Dedifferentiated amniotic fluid mesenchymal stem cell (primary cell): ENCODE data around the gene DACT2.
"Not testable (repeated sequence)": the region's sequence is repeated elsewhere in the genome, so short reads cannot be mapped to it uniquely, and the experiment has no call there.

Experiments
- DNase-seq: peaks from one replicate; pipeline ENCODE4 v3.0.0-alpha.2; 2016; ENCODE audit errors: extremely low spot score

The DACT2 gene

DNA sequence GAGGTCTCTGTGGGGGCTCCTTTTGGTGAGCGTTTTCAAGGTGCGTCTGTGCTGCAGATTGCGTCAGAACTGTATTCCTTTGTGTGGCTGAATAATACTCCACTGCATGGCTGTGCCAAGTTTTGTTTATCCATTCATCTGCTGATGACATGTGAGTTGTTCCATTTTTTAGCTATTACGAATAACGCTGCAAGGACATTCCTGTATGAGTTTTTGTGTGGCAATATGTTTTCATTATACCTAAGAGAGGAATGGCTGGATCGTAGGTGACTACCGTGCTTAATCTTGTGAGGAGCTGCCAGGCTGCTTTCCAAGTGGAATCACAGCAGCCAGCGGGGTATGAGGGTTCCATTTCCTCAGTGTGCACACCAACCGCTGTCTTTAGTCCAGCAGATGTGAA, 1.1 kb upstream of the DACT2 start:
- no peak for DNase-seq

DNA sequence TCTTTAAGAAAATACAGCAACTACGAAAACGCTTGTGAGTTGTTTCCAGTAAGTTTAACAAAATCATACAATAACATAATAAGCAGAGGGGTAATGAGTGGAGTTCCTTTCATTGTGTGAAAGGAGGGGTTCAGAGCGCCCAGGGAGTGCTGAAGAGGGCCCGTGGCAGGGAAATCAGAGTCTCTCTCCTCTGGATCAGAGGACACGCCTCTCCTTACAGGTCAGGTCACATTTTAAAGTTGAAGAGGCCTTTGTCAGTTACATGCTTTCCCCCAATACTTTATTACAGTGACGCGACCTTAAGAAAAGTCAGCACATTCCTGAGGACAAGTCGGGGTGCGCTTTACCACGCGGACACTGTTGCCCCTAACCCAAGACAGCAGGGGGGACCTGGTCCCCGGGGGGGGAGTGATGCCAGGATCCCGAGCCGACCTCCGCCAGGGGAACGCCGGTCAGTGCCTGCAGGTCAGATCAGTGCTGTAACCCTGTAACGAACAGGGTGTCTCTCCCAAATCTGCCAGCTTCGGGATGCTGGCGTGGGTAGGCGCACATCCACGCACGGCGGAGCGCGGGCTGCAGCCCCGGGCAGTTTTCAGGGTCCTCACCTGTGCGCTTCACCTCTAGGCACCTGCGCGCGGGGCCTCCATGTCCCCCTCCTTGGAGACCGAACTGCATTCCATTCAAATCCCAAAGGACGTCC, 848 bp downstream of the DACT2 start:
- DNase-seq: no peak

DNA sequence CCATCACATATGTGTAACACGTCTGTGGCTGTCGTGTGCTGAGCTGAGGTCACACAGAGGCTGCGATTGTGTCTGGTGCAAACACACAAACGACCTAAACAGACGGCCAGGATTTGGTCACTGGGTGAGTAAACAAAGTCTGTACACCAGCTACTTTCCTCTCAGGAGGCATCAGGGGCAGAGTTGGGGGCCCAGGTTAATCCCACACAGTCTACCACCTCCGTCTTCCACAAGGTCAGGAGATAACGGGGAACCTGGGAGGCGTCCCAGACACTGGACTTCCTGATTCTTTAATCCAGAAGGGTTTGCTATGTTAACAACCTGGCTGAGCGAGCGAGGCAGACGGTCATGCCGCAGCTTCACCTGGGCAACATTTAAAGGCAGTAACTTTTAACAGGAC, 1.5 kb downstream of the DACT2 start:
- DNase-seq: no peak

- no peak for DNase-seq
Measured at GRCh38 chr6:168315596-168315995, 4.0 kb downstream of the DACT2 start.

GRCh38 chr6:168314948-168315347, 4.6 kb downstream of the DACT2 start:
- no peak for DNase-seq

DNA sequence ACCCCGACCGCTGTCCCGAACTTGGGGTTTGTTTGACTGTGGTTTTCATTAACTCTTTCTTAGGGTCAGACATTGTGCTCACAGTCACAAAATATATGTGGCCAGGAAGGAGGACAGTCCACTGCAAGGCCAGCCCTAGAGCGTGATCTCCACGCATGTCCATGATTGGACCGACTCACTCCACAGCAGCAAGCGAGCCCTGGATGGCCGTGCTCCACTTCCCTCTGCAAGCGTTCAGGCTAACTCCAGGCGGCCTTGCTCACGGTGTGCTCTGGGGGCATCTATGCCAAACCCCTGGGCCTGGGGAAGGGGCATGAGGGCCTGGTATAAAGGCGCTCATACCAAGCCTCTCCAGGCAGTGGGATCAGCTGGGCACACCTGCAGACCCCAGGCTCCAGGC, 5.6 kb downstream of the DACT2 start:
- no peak for DNase-seq

DNA sequence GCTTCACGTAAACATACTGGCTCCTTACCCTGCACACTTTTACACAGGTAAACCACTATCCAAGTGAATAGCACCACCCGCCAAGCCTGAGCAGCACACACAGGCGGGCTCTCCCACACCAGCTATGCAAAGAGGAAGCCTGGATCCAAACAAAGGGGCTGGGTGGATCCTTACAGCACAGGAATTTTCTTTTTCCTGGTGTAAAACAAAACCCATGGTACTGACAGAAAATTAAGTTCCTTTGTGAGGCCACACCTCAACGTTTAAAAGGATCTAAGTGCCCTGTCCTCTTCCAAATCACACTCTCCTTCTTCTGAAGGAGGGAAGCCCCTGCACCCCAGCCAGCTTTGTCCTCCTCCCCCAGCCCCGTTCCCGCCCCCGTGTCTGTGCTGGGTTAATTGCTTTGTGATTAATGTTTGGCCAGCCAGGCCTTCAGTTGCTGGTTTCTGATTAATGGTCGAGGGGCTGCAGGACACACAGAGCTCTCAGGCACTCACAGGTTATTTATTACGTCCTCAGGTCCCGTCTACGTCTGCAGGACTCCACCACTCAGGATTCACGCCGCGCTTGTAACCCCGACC, 6.1 kb downstream of the DACT2 start:
- DNase-seq: no peak

DNA sequence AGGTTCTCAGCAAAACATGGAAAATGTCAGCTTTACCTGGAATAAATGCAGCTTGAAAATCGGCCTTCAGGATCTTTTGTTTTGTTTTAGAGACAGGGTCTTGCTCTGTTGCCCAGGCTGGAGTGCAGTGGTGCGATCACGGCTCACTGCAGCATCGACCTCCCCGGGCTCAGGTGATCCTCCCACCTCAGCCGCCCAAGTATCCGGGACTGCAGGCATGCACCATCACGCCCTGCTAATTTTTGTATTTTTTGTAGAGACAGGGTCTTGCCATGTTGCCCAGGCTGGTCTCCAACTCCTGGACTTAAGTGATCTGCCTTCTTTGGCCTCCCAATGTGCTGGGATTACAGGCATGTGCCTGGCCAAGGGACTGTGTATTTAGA, 7.5 kb downstream of the DACT2 start:
- DNase-seq: not testable (repeated sequence)

- DNase-seq: no peak
Measured at GRCh38 chr6:168311410-168312124, 8.0 kb downstream of the DACT2 start.

- no peak for DNase-seq
Measured at GRCh38 chr6:168310945-168311344, 8.6 kb downstream of the DACT2 start.

DNA sequence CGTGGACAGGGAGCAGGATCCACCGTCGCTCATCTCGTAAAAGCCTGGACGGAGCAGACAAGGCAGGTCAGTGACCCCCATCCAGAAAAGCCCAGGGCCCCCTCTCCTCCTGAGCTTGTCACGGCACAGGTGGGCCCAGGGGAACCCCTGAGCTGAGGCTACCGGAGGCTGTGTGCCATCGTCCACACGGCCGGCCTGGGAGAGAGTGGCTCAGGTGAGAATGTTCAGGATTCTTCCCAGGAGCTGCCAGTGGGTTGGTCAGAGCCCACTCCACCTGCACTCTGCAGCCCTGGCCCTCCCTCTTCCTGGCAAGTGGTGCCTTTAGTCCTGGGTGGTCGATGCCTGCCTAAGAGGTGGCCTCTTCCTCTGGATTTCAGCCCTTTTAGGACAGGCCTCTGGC, 9.2 kb downstream of the DACT2 start:
- no peak for DNase-seq

GRCh38 chr6:168309997-168310396, 9.6 kb downstream of the DACT2 start:
- no peak for DNase-seq

GRCh38 chr6:168309183-168309582, 10.4 kb downstream of the DACT2 start:
- no peak for DNase-seq

DNA sequence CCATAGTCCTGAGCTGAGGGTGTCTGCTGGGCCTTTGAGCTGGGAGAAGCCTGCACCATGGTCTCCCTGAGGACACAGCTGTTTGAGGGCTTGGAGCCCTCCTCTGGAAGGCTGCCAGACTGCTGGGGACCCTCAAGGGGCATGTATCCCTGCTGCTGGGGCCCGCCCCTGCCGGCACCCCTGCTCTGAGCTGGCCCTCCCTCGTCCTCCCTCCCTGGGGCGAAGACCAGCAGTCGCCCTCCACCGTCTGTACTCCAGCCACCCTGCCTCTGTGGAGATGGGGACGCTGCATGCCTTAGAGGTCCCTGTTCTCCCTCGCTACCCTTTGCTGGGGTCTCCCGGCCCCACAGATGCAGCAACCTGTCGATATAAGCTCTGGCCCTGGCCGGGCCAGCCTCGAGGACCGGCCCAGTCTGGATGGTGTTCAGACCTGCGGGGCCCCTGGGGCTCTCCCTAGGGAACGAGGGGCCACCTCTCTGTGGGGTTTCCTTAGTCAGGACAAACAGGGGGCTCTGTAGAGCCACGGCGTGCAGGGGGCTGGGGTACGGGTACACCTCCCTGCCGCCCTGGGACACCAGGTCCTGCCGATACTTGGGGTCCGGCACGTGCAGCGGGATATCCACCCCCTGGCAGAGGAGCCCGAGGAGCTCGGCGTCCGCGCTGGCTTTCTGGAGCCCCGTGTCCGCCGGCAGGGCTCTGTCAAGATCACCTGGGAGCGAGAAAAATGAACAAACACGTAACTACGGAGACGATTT, 11.0 kb downstream of the DACT2 start:
- no peak for DNase-seq

GRCh38 chr6:168307695-168308021, 11.9 kb downstream of the DACT2 start:
- DNase-seq: no peak

DNA sequence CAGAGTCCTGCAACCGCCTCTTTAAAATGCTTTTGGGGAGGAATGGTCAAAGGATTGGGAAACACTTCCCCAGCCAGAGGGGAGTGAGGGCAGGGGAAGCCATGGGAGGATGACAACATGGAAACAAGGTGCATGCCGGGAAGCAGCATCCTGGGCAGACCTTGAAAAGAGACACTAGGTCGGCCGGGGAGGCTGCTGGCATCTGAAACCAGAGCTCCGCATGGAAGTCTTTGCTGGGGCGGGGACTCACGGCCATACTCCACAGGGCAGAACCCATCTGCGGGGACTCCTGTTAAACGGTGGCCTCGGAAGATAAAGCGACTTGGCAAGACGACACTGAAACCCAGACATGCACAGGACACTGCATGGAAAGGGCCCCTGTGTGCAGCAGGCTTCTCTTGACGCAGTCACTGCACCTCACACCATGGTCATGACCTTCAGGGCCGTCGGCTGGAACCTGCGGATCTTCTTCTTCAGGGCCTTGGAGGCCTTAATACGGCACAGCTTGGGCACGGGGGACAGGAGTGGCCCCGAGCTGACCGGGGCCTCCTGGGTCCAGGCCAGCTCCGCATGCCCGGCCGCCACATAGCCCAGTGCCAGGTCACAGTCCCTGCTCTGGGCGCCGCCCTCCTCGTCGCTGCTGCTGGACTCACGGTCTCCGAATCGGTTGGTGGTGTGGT, 12.4 kb downstream of the DACT2 start:
- no peak for DNase-seq

DNA sequence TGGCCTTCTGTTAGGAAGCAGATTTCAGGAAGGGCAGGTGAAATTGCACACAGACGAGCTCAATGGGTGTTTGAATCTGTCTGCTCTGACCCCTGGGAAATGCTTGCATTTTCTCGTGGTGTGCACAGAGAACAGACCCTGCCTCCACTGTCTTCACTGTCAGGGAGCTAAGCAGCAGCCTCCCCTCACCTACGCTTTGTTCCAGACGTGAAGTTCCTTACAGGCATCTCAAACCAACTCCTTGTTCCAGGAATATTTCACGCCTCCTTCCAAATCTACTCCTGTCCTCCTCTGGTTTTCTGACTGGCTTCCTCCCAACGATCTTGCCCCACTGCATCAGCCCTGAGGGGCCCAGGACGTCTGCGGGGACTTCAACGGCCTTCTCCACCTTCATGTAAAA, 13.7 kb downstream of the DACT2 start:
- no peak for DNase-seq

- DNase-seq: no peak
Measured at GRCh38 chr6:168305096-168305749, 14.4 kb downstream of the DACT2 start.

DNA sequence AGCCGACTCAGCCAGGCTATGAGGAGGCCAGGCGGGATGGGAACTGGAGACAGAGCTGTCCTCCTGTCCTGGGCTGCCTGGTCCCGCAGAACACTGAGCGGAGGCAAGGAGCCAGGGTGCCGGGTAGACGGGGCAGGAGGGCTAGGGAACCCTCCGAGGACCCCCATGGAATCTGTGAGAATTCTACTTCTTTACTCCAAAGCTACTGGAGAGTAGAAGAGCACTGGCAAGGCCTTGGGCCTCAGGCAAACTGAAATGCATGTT, 14.9 kb downstream of the DACT2 start:
- no peak for DNase-seq

DNA sequence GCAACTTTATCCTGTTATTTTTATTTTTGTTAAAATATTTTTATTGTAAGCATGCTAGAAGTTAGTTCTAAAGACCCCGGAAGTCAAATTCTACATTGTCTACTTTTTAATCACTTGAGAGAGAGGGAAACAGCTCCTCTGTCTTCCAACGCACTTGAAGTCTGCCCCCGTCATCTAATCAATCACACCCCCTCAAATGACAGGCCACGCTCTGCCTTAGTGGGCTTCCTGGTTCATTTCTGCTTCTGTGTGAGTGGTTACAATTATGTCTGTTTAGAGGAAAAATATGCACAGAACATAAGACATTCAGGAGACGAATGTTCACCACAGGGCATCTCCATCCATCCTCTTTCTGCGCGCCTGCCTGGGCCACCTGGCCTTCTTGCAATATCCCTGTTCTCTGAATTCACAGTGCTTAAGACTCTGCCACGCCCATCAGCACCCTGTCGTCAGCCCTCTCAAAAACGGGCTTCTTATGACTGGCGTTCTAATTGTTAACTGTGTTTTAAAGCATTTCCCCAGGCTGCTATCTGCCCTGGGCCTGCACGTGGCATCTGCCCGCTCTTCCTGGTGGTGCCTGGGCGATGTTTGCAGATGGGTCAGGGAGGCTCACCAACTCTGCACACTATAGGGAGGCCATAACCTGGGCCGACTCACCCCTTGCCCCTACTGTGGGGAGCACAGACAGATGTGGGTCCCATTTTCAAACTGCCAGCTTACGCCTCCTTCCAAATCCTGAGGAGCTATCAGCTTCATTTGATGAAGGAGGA, 15.4 kb downstream of the DACT2 start:
- no peak for DNase-seq

DNA sequence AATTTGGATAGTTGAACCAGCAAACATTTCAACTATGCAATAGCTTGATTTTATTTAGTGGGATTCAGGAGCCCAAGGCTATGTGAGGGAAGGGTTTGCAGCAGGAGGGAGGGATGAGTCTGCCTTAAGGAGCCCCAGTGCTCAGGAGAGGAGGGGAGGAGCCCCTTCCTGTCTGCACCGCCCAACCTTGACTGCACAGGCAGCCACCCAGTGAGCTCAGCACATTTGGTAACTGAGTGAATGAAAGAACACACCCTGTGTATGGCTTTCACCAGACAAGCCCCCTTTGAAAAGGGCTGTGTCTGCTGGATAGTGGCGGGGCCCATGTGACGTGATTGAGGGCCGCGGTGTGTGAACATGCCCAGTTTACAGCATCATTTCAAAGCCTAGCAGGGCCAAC, 17.0 kb downstream of the DACT2 start:
- no peak for DNase-seq
